Neutrophil (primary cell): Measurements from ENCODE around the gene KLF12.

Experiments
- H3K27ac ChIP-seq: fragments of 200-600 bp; sonication (generic); 2 replicates; pipeline ENCODE4 v1.5.1; 2016; ENCODE audit warnings: mild to moderate bottlenecking, moderate library complexity
- H3K27me3 ChIP-seq: fragments of 200-600 bp; sonication (generic); 2 replicates; pipeline ENCODE4 v1.6.0; 2016; ENCODE audit warnings: mild to moderate bottlenecking
- H3K36me3 ChIP-seq: fragments of 200-600 bp; sonication (generic); 2 replicates; pipeline ENCODE4 v1.5.1; 2017
- H3K4me1 ChIP-seq, 2 experiments: fragments of 200-600 bp in 1 of 2; sonication (generic) in 1 of 2; 1 replicate in 1 of 2; 2 replicates in 1 of 2; pipeline versions ENCODE4 v1.5.1 to v1.6.1; 2013 to 2016; ENCODE audit warnings: low read depth in 1 of 2, low read length in 1 of 2, mild to moderate bottlenecking in 1 of 2, moderate library complexity in 1 of 2; ENCODE audit not compliant: control insufficient read depth in 1 of 2, insufficient read depth in 1 of 2
- H3K4me3 ChIP-seq, 2 experiments: fragments of 200-600 bp in 1 of 2; sonication (generic) in 1 of 2; 1 replicate in 1 of 2; 2 replicates in 1 of 2; pipeline ENCODE4 v1.5.1; 2013 to 2016; ENCODE audit warnings: low read depth in 1 of 2, low read length in 1 of 2, mild to moderate bottlenecking in 1 of 2, moderate library complexity in 1 of 2
- H3K9me3 ChIP-seq: fragments of 200-600 bp; sonication (generic); 2 replicates; pipeline ENCODE4 v1.5.1; 2016
- TF ChIP-seq, protein P1 (sequence below): fragments of 200-600 bp; sonication (generic); IDR thresholded peaks from 2 replicates; pipeline ENCODE4 v1.5.1; 2016; ENCODE audit warnings: antibody characterized with exemption

KLF12 gene

DNA sequence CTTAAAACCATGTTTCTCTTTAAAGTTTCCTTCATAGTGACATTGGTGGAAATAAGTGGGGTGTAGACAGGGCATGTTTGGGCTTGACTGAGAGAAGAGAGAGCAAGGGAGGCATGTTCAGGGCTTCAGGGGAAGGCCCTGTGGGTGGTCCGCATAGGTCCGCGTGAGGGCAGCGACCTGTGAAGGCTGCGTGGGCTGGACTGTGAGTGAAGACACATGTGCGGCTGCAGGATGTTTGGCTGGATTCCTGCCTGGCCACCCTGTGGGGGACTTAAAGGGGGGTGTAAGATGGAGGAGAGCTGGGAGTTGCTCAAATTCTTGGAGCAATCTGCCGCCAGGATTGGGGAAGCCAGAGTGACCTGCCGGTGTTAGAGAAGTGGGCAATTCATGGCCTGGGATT, 23.8 kb upstream of the KLF12 start:
- no peaks in the 10 kb centered on the region for H3K36me3 ChIP-seq
- TF ChIP-seq, protein P1, sequence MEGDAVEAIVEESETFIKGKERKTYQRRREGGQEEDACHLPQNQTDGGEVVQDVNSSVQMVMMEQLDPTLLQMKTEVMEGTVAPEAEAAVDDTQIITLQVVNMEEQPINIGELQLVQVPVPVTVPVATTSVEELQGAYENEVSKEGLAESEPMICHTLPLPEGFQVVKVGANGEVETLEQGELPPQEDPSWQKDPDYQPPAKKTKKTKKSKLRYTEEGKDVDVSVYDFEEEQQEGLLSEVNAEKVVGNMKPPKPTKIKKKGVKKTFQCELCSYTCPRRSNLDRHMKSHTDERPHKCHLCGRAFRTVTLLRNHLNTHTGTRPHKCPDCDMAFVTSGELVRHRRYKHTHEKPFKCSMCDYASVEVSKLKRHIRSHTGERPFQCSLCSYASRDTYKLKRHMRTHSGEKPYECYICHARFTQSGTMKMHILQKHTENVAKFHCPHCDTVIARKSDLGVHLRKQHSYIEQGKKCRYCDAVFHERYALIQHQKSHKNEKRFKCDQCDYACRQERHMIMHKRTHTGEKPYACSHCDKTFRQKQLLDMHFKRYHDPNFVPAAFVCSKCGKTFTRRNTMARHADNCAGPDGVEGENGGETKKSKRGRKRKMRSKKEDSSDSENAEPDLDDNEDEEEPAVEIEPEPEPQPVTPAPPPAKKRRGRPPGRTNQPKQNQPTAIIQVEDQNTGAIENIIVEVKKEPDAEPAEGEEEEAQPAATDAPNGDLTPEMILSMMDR: no peak
- H3K27me3 ChIP-seq: no peaks in the 10 kb centered on the region
- no peaks in the 10 kb centered on the region for H3K4me1 ChIP-seq
- no peak overlapping the region for H3K27ac ChIP-seq
- no peak overlapping the region for H3K4me3 ChIP-seq
- no peaks in the 10 kb centered on the region for H3K9me3 ChIP-seq

DNA sequence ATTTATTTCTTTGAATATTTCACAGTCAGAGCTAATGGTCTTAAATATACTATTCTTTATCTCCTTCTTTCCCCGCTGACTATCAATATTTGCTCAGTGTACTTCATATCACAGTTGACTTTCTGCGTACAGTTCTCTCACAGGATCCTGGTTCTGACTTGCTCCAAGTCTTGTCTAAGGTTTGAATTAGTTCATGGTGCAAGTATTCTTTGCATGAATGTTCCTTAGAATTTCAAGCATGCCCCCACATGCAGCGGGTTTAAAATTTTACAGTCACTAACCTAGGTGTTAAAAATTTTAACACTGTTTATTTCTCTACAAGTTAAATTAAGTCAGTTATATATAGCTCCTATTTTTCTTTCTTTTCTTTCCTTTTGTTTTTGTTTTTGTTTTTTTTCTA, 20.8 kb upstream of the KLF12 start:
- Histone ChIP-seq H3K27me3 (no peaks in the 10 kb centered on the region), H3K27ac (no peak overlapping the region), H3K9me3 (no peaks in the 10 kb centered on the region), H3K4me3 (no peak overlapping the region), H3K36me3 (no peaks in the 10 kb centered on the region), H3K4me1 (no peaks in the 10 kb centered on the region)
- TF ChIP-seq, protein P1: no peak

DNA sequence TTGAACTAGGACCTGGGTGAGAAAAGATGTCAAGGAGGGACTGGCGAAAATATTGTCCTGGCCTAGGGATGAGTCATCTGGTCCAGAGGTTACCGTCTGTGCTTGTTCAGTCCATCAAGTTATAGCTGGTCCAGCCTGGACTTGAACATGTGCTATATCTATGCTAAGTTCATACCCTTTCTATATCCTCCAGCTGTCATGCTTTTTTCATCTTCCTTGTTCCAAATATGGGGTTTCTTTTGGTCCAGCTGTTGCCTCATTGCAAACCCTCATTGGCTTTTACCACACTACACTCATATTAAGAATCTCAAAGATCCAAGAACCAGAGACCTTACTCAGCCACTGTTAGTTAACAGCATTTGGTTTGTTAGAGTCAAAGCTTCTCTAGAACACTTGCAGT, 19.1 kb upstream of the KLF12 start:
- TF ChIP-seq, protein P1: no peak

DNA sequence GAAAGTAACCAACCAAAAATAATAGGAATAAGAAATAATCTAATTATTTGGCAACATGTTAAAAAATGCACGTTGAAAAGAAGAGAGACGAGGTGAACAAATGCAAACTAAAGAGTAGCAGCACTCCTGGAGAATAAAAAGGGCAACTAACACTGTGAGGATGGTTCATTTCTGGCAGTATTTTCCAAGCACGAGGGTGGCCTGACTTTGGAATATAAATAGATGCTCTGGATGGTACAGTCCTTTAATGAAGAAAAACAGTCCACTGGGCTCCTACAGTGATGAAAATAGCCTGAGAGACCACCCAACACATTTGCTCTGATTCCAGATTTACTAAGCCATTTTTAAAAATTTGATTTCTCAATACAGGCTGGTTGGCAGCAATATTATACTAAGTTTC, 17.7 kb upstream of the KLF12 start:
- no peaks in the 10 kb centered on the region for H3K36me3 ChIP-seq
- H3K4me1 ChIP-seq: no peaks in the 10 kb centered on the region
- no peaks in the 10 kb centered on the region for H3K9me3 ChIP-seq
- H3K27ac ChIP-seq: no peak overlapping the region
- no peaks in the 10 kb centered on the region for H3K27me3 ChIP-seq
- TF ChIP-seq, protein P1: no peak
- no peak overlapping the region for H3K4me3 ChIP-seq

More for the DNA sequence above, 19.1 kb upstream of the KLF12 start:
- Histone ChIP-seq H3K36me3 (no peaks in the 10 kb centered on the region), H3K27ac (no peak overlapping the region), H3K4me3 (no peak overlapping the region), H3K27me3 (no peaks in the 10 kb centered on the region), H3K4me1 (no peaks in the 10 kb centered on the region), H3K9me3 (no peaks in the 10 kb centered on the region)

DNA sequence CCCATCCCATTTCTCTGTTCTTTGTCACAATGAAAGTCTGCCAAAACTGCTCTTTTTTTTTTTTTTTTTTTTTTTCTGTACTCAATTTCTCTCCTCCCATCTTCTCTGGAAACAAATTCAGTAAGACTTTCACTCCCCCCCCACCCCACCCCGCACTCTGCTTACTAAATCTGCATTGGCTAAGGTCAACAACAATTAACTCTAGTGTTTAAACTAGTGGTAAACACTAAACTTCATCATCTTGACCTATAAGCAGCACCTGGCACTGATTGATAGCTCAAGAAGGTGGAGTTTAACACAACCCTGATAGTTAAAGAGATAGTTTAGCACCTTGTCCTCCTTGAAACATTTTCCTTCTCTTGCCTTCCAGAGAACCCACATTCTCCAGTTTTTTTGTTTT, 14.1 kb upstream of the KLF12 start:
- H3K9me3 ChIP-seq: no peaks in the 10 kb centered on the region
- no peaks in the 10 kb centered on the region for H3K27me3 ChIP-seq
- no peak overlapping the region for H3K4me3 ChIP-seq
- H3K27ac ChIP-seq: no peak overlapping the region
- TF ChIP-seq, protein P1: no peak
- H3K36me3 ChIP-seq: no peaks in the 10 kb centered on the region
- no peaks in the 10 kb centered on the region for H3K4me1 ChIP-seq
